ENCODE measurements around the gene LOXL3. TPM values are rescaled to one million over a fixed set of nuclear protein-coding genes. Genes with fewer than 3 reads are reported as not detected.

The LOXL3 gene
- total RNA-seq, 4 donors from 2014 or later, result 1.6 to 4.1 (median 3.0) TPM

GRCh38 chr2:74499940-74500577, 53.7 kb downstream of the LOXL3 start:
- TF ChIP-seq POLR2AphosphoS5 (IDR thresholded peaks at IDR 0.05) (no peak), CTCF (IDR thresholded peaks at IDR 0.05) (no peak)
- H3K4me3 ChIP-seq, result peak overlapping the region in 1 of 4 donors; percentile 50
- H3K27ac ChIP-seq, result no peak overlapping the region
- peaks cover 42% of the 10 kb centered on the region for H3K27me3 ChIP-seq
- 62 to 67% methylated on average over 1 to 14 of the region's 15 CpGs for WGBS, 2 donors (ENCODE audit: low coverage in 1 of 2)
- in situ Hi-C loops (cut with MboI; ENCODE audit: low pct_ligation_motif_present in 1 of 4, low pct_unique_long_range_greater_than_20kb in 1 of 4, low sequenced_read_pairs in 3 of 4) (loop anchor here in 3 of 4 donors (5.0 to 25.0 kb wide), 2 partner anchors 77 to 87 kb away; no protein-coding TSS in a partner anchor), intact Hi-C loops (cut with DNase I; ENCODE audit: low total_unique reads) (no loop called here)
- DNase-seq, result no peak
- no peaks in the 10 kb centered on the region for H3K36me3 ChIP-seq
- H3K4me1 ChIP-seq, result peaks cover 19 to 57% (median 45%) of the 10 kb centered on the region in 4 donors
- no peaks in the 10 kb centered on the region for H3K9me3 ChIP-seq

DNA sequence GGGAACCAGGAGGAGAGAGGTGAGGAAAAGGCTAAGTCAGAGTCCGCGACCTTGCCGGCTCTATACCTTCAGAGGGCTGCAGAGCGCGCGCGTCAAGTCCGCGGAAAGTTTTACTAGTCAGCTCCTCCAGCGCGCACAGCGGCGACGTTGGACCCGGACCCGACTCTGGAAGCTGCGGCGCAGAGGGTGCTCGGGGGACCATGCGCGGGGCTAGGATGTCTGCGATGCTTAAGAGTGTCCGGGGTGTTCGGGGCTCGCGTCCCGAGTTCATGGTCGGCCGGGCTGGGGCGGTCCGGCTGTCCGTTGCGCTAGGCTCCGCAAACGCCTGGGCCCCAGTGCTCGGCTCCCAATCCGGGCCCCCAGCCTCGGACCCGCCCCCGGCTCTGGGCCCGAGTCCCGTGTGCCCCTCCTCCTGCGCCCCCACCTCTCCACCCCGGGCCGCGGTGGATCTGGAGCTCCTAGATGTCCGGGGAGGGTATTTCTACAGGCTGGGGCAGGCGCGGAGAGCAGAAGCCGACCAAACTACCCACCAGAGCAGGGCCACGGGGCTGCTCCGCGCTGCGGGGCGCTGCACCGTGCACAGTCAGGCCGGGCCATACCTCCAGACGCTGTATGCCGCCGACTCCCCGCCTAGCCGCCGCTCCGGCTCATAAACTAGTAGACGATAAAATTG, 54.3 kb downstream of the LOXL3 start, which contains the start of gene LBX2:
TSS of gene LBX2 (minus strand) at position 337 of the 673 bp plus-strand sequence. CDS start at position 271, 66 bp downstream.
- Histone ChIP-seq H3K36me3 (no peaks in the 10 kb centered on the region), H3K27ac (no peak within 1 kb of the TSS), H3K4me3 (peak within 1 kb of the TSS in 3 of 4 donors; percentile 11 to 50 (median 40)), H3K9me3 (no peaks in the 10 kb centered on the region), H3K4me1 (peaks cover 19 to 50% (median 41%) of the 10 kb centered on the region in 4 donors), H3K27me3 (peaks cover 42% of the 10 kb centered on the region)
- no peak for TF ChIP-seq POLR2AphosphoS5 (IDR thresholded peaks at IDR 0.05)
- TF ChIP-seq EP300 (IDR thresholded peaks at IDR 0.05; ENCODE audit: low read depth), result no peak
- TF ChIP-seq CTCF (IDR thresholded peaks at IDR 0.05), result no peak
- no peak for TF ChIP-seq POLR2A (IDR thresholded peaks at IDR 0.05)
- intact Hi-C loops (cut with DNase I; ENCODE audit: low total_unique reads), result no loop called here
- no peak for DNase-seq
- in situ Hi-C loops (cut with MboI; ENCODE audit: low pct_ligation_motif_present in 1 of 4, low pct_unique_long_range_greater_than_20kb in 1 of 4, low sequenced_read_pairs in 3 of 4), result loop anchor here in 2 of 4 donors (25.0 kb wide), 1 partner anchor 88 kb away; no protein-coding TSS in a partner anchor
- 4 to 5% methylated on average over 4 to 49 of the region's 65 CpGs for WGBS, 2 donors (ENCODE audit: low coverage in 1 of 2)

DNA sequence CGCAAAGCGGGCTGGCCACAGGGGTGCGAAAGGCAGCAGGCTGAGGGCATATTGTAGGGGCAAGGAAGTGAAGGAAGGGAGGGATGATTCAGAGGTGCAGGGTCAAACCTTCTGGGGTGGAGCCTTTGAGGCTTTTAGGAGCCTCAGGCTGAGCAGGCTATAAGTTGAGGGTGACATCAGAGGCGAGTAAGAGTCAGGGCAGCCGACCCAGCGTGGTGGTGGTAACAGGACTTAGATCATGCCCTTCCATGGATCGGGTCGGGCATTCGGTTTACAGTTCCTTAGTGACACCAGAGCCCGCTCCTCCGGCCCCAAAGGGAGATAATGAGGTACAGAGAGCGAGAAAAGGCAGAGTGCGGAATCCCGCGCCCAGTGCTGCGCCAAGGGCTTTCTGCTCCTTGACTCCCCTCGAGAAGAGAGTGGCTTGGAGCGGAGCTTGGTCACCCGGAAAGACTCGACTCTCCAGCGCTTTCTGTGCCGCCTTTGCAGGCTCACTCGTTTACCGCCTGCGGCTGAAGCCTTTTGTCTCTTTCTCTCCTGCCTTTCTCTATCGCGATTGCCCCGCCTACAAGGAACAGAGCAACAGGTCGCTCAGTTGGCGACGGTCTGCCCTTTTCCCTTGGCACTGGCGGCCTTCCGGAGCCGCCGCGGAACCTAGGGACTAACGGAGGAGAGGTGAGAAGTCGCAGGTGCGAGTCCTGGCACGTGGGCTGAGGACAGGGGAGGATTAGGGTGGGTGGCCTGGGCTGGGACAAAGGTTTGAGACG, 55.1 kb downstream of the LOXL3 start:
- Histone ChIP-seq H3K4me3 (peak overlapping the region in 3 of 4 donors; percentile 11 to 50 (median 40)), H3K4me1 (peaks cover 19 to 43% (median 37%) of the 10 kb centered on the region in 4 donors), H3K9me3 (no peaks in the 10 kb centered on the region), H3K27ac (no peak overlapping the region), H3K36me3 (no peaks in the 10 kb centered on the region), H3K27me3 (peaks cover 42% of the 10 kb centered on the region)
- no peak for TF ChIP-seq CTCF (IDR thresholded peaks at IDR 0.05)
- TF ChIP-seq EP300 (IDR thresholded peaks at IDR 0.05; ENCODE audit: low read depth), result no peak
- TF ChIP-seq POLR2AphosphoS5 (IDR thresholded peaks at IDR 0.05), result no peak
- TF ChIP-seq POLR2A (IDR thresholded peaks at IDR 0.05), result no peak
- in situ Hi-C loops (cut with MboI; ENCODE audit: low pct_ligation_motif_present in 1 of 4, low pct_unique_long_range_greater_than_20kb in 1 of 4, low sequenced_read_pairs in 3 of 4) (loop anchor here in 2 of 4 donors (25.0 kb wide), 1 partner anchor 89 kb away; no protein-coding TSS in a partner anchor), intact Hi-C loops (cut with DNase I; ENCODE audit: low total_unique reads) (no loop called here)
- 2 to 10% methylated on average over 4 to 41 of the region's 41 CpGs for WGBS, 2 donors (ENCODE audit: low coverage in 1 of 2)
- DNase-seq, result peak; percentile 33
